Vagina (tissue), 2 donors: Measurements from ENCODE around the gene SLC8A2.

Source experiments
- POLR2A ChIP-seq, 2 donors: fragments of 450-650 bp; IDR thresholded peaks; one replicate each; pipeline ENCODE4 v1.6.1; 2017; ENCODE audit warnings: antibody characterized with exemption in 2 of 2, mild to moderate bottlenecking in 2 of 2, moderate library complexity in 2 of 2
- POLR2AphosphoS5 ChIP-seq, 2 donors: sonication (generic); formaldehyde crosslinking; IDR thresholded peaks; one replicate each; pipeline ENCODE4 v1.9.0; 2017; ENCODE audit warnings: antibody characterized with exemption in 2 of 2, mild to moderate bottlenecking in 2 of 2, low read depth in 1 of 2; ENCODE audit not compliant: insufficient read depth in 1 of 2
- TF ChIP-seq, protein P1 (sequence below), 3 experiments: fragments of 450-650 bp in 2 of 3; fragments of 200-600 bp in 1 of 3; sonication (generic) in 1 of 3; IDR thresholded peaks; one replicate each; pipeline ENCODE4 v1.5.1; 2017 to 2019; ENCODE audit warnings: antibody characterized with exemption in 3 of 3, mild to moderate bottlenecking in 2 of 3, moderate library complexity in 2 of 3

DNA sequence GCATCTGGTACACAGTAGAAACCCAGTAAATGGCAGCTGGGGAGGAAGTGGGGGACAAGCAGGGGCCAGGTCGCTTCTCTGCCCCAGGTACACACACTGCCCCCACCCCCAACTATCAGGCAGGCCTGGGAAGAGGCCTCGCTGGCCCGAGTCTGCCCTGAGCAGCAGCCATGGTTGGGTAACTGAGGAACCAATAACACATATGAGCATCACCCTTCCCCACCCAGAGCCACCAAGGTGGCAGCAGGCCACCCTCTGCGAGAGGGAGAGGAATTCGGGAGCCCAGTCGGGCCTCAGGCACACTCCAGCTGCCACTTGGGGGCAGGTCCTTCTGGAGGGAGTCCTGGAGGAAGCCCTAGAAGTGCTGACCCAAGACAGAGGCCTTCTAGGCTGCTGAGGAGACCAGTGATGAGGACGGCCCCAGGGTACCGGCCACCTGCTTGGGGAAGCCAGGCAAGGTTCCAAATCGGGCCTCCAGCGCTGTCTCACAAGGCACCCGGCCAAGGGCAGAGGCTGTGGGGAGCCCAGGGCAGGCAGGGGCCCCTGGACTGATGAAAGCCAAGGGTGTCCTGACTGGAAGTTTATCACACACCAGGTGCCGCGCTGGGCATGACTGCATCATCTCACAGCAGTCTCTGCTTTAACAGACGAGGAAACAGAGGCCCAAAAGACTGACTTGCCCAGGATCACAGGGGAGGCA lies 26.3 kb upstream of the SLC8A2 start:
- TF ChIP-seq, protein P1, sequence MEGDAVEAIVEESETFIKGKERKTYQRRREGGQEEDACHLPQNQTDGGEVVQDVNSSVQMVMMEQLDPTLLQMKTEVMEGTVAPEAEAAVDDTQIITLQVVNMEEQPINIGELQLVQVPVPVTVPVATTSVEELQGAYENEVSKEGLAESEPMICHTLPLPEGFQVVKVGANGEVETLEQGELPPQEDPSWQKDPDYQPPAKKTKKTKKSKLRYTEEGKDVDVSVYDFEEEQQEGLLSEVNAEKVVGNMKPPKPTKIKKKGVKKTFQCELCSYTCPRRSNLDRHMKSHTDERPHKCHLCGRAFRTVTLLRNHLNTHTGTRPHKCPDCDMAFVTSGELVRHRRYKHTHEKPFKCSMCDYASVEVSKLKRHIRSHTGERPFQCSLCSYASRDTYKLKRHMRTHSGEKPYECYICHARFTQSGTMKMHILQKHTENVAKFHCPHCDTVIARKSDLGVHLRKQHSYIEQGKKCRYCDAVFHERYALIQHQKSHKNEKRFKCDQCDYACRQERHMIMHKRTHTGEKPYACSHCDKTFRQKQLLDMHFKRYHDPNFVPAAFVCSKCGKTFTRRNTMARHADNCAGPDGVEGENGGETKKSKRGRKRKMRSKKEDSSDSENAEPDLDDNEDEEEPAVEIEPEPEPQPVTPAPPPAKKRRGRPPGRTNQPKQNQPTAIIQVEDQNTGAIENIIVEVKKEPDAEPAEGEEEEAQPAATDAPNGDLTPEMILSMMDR (IDR thresholded peaks at IDR 0.05): no peak
- TF ChIP-seq POLR2A (IDR thresholded peaks at IDR 0.05): no peak
- TF ChIP-seq POLR2AphosphoS5 (IDR thresholded peaks at IDR 0.05; ENCODE audit: insufficient read depth in 1 of 2, low read depth in 1 of 2): no peak
